Ovary (tissue), 3 donors: ENCODE data around the gene CARD9.

ENCODE experiments used
- CTCF ChIP-seq, 3 donors: fragments of 450-650 bp in 2 of 3; fragments of 200-600 bp in 1 of 3; IDR thresholded peaks; one replicate each; pipeline versions ENCODE4 v1.5.1 to v1.8.0; 2016 to 2022; ENCODE audit warnings: antibody characterized with exemption in 3 of 3, mild to moderate bottlenecking in 1 of 3
- POLR2A ChIP-seq: fragments of 450-650 bp; IDR thresholded peaks from one replicate; pipeline ENCODE4 v1.6.1; 2017; ENCODE audit warnings: antibody characterized with exemption, mild to moderate bottlenecking, moderate library complexity
- donor health status: DM: no; HTN: no; CAD: no.

GRCh38 chr9:136314056-136314416 lies 59.4 kb downstream of the CARD9 start:
- TF ChIP-seq CTCF (IDR thresholded peaks at IDR 0.05) (no peak), POLR2A (no peak)
